A673 (cell line): ENCODE measurements around the gene MAPKAPK2.

Experiments used
- EZH2 ChIP-seq: fragments of 200-600 bp; sonication (generic); IDR thresholded peaks from 2 replicates; pipeline ENCODE4 v1.6.1; 2017; ENCODE audit warnings: borderline replicate concordance, low read depth, mild to moderate bottlenecking, mixed read lengths, antibody characterized with exemption, low read length; ENCODE audit not compliant: poor library complexity, severe bottlenecking
- TF ChIP-seq, protein P1 (sequence below): fragments of 300-800, 200-600 bp; sonication (generic); conservative IDR thresholded peaks from 2 replicates; pipeline ENCODE4 v1.5.1; 2017; ENCODE audit warnings: low read depth, mild to moderate bottlenecking, antibody characterized with exemption, low read length, moderate library complexity, mixed read lengths

DNA sequence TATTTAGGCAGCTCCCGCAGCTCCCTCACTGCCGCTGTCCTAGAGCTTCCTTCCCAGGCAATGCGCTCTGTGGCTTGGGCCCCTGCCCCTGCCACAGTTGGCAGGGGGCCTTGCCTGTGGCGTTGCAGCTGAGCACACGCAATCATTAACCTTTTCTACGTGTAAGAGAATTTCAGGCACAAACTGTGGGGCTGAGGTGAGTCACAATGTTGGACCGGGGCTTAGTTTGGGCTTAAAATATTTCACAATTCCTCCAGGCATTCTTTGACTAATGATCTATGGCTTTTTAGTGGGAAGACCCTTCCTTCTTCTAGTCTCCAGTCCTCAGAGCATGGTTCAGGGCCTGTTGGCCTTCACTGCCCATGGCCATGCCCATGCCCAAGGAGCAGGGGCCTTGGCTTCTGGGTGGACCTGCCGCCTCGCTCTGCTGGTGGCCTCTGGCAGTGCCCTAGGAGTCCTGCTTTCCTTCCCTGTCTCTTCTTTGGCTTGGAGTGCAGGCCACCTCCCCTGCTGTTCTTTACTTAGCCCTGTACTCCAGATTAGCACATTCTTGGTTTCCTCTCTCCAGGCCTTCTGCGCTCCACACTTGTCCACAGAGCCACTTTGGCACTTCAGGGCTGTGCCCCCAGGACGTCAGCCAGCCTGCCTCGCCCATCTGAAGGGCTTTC lies 39.2 kb downstream of the MAPKAPK2 start:
- TF ChIP-seq, protein P1, sequence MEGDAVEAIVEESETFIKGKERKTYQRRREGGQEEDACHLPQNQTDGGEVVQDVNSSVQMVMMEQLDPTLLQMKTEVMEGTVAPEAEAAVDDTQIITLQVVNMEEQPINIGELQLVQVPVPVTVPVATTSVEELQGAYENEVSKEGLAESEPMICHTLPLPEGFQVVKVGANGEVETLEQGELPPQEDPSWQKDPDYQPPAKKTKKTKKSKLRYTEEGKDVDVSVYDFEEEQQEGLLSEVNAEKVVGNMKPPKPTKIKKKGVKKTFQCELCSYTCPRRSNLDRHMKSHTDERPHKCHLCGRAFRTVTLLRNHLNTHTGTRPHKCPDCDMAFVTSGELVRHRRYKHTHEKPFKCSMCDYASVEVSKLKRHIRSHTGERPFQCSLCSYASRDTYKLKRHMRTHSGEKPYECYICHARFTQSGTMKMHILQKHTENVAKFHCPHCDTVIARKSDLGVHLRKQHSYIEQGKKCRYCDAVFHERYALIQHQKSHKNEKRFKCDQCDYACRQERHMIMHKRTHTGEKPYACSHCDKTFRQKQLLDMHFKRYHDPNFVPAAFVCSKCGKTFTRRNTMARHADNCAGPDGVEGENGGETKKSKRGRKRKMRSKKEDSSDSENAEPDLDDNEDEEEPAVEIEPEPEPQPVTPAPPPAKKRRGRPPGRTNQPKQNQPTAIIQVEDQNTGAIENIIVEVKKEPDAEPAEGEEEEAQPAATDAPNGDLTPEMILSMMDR, result no peak
- no peak for TF ChIP-seq EZH2
